ENCODE measurements around the gene GSAP. TPM values are rescaled to one million over a fixed set of nuclear protein-coding genes. Genes with fewer than 3 reads are reported as not detected.

Gene GSAP
- total RNA-seq, 1 experiment from 2014 or later: 2.0 TPM

DNA sequence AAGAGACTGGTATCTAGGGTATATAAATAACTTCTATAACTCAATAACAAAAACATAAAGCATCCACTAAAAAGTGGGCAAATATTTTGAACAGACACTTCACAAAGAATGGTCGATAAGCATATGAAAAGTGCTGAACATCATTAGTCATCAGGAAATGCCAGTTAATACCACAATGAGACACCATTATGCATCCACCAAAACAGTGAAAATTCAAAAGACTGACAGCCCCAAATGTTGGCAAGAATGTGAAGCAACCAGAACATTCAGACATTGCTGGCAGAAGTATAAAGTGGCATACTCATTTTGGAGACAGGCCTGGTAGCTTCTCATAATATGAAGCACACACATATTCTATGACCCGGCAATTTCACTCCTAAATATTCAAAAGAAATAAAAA is 26.5 kb upstream of the GSAP start:
- no peak overlapping the region for H3K4me3 Mint-ChIP-seq
- peaks cover 18% of the 10 kb centered on the region for H3K4me1 Mint-ChIP-seq
- ChIA-PET POLR2A (no interaction called here), CTCF (no interaction called here)
- H3K9me3 Mint-ChIP-seq: no peaks in the 10 kb centered on the region
- TF ChIP-seq OVOL2 (CRISPR knock-in tag; IDR thresholded peaks at IDR 0.05; ENCODE audit: borderline replicate concordance) (no peak), SMAD4 (CRISPR knock-in tag; IDR thresholded peaks at IDR 0.05) (no peak), TEAD1 (CRISPR knock-in tag; IDR thresholded peaks at IDR 0.05) (no peak), ESRRA (CRISPR knock-in tag; IDR thresholded peaks at IDR 0.05; ENCODE audit: borderline replicate concordance) (no peak), FOXJ3 (CRISPR knock-in tag; IDR thresholded peaks at IDR 0.05; ENCODE audit: borderline replicate concordance) (no peak), KAT7 (CRISPR knock-in tag; IDR thresholded peaks at IDR 0.05; ENCODE audit: borderline replicate concordance) (no peak), EMX1 (CRISPR knock-in tag; IDR thresholded peaks at IDR 0.05) (no peak), RELA (CRISPR knock-in tag; IDR thresholded peaks at IDR 0.05; ENCODE audit: borderline replicate concordance) (no peak), NFATC4 (CRISPR knock-in tag; IDR thresholded peaks at IDR 0.05) (no peak), ZNF317 (CRISPR knock-in tag; IDR thresholded peaks at IDR 0.05; ENCODE audit: borderline replicate concordance, low read depth) (no peak), NR3C1 (CRISPR knock-in tag; conservative IDR thresholded peaks at IDR 0.05; ENCODE audit: low read depth) (no peak)
- TF ChIP-seq, protein P1, sequence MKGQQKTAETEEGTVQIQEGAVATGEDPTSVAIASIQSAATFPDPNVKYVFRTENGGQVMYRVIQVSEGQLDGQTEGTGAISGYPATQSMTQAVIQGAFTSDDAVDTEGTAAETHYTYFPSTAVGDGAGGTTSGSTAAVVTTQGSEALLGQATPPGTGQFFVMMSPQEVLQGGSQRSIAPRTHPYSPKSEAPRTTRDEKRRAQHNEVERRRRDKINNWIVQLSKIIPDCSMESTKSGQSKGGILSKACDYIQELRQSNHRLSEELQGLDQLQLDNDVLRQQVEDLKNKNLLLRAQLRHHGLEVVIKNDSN (CRISPR knock-in tag; IDR thresholded peaks at IDR 0.05): no peak
- TF ChIP-seq, protein P2, sequence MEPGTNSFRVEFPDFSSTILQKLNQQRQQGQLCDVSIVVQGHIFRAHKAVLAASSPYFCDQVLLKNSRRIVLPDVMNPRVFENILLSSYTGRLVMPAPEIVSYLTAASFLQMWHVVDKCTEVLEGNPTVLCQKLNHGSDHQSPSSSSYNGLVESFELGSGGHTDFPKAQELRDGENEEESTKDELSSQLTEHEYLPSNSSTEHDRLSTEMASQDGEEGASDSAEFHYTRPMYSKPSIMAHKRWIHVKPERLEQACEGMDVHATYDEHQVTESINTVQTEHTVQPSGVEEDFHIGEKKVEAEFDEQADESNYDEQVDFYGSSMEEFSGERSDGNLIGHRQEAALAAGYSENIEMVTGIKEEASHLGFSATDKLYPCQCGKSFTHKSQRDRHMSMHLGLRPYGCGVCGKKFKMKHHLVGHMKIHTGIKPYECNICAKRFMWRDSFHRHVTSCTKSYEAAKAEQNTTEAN (CRISPR knock-in tag; IDR thresholded peaks at IDR 0.05): no peak
- no peak overlapping the region for H3K27ac Mint-ChIP-seq
- no peaks in the 10 kb centered on the region for H3K27me3 Mint-ChIP-seq (ENCODE audit: low read depth)
- ATAC-seq (no peak), DNase-seq (ENCODE audit: low spot score) (no peak)
- H3K36me3 Mint-ChIP-seq: no peaks in the 10 kb centered on the region

DNA sequence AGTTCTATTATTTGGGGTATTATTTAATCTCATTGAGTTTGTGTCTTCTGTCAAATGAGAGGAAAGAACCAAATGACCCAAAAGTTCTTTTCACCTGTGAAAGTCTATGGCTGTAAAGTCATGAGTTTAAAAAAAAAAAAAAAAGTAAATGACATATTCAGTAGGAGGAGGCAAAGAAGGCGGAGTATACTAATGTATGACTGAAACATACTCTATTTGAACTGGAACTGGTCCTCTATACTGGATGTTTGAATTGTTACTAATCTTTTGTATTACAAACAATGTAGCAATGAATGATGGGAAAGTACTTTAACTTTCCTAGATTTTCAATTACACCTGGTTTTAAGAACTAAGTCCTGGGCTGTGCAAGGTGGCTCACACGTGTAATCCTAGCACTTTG is 24.9 kb upstream of the GSAP start:
- ChIA-PET CTCF (no interaction called here), POLR2A (no interaction called here)
- no peak for DNase-seq (ENCODE audit: low spot score)
- no peaks in the 10 kb centered on the region for H3K36me3 Mint-ChIP-seq
- no peak overlapping the region for H3K4me3 Mint-ChIP-seq
- 0 out of 2 replicates have a peak, but pooled peaks cover 6% of the 10 kb centered on the region for H3K4me1 Mint-ChIP-seq
- H3K9me3 Mint-ChIP-seq: no peaks in the 10 kb centered on the region
- ATAC-seq: no peak
- no peaks in the 10 kb centered on the region for H3K27me3 Mint-ChIP-seq (ENCODE audit: low read depth)
- H3K27ac Mint-ChIP-seq: no peak overlapping the region
- TF ChIP-seq ZNF671 (CRISPR knock-in tag; IDR thresholded peaks at IDR 0.05) (no peak), ZNF416 (CRISPR knock-in tag; IDR thresholded peaks at IDR 0.05) (no peak), ESRRA (CRISPR knock-in tag; IDR thresholded peaks at IDR 0.05; ENCODE audit: borderline replicate concordance) (no peak), HMGA2 (CRISPR knock-in tag; IDR thresholded peaks at IDR 0.05) (no peak), MYBL2 (CRISPR knock-in tag; IDR thresholded peaks at IDR 0.05) (no peak)
- TF ChIP-seq, protein P1 (CRISPR knock-in tag; IDR thresholded peaks at IDR 0.05): no peak
- TF ChIP-seq, protein P3, sequence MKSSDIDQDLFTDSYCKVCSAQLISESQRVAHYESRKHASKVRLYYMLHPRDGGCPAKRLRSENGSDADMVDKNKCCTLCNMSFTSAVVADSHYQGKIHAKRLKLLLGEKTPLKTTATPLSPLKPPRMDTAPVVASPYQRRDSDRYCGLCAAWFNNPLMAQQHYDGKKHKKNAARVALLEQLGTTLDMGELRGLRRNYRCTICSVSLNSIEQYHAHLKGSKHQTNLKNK (CRISPR knock-in tag; IDR thresholded peaks at IDR 0.05): no peak
- TF ChIP-seq, protein P4, sequence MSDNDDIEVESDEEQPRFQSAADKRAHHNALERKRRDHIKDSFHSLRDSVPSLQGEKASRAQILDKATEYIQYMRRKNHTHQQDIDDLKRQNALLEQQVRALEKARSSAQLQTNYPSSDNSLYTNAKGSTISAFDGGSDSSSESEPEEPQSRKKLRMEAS (CRISPR knock-in tag; IDR thresholded peaks at IDR 0.05): no peak
- TF ChIP-seq, protein P5, sequence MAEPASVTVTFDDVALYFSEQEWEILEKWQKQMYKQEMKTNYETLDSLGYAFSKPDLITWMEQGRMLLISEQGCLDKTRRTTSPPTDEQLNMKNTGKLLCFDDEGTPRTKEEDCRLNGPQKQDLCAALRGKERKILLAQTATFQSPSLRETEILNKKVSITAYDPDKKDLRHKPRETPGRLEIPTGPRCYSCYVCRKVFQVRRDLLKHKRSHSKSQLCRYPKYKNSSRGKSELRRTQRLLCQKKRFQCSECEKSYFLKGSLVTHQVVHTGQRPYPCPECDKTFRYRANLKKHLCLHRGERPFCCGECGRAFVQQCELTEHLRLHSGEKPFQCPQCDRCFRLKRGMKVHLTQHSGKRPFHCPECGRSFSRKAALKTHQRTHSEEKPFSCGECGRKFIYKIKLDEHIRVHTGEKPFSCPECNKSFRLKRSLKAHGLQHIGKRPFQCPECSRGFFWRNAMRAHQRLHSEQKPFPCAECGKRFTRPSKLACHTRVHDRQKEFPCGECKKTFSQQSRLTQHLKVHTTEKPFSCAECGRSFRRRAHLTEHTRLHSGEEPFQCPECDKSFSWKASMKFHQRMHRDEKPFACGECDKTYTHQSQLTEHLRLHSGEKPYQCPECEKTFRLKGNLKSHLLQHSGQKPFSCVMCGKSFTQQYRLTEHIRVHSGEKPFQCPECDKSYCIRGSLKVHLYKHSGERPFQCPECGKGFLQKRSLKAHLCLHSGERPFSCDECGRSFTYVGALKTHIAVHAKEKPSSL (CRISPR knock-in tag; conservative IDR thresholded peaks at IDR 0.05): no peak
- TF ChIP-seq, protein P6, sequence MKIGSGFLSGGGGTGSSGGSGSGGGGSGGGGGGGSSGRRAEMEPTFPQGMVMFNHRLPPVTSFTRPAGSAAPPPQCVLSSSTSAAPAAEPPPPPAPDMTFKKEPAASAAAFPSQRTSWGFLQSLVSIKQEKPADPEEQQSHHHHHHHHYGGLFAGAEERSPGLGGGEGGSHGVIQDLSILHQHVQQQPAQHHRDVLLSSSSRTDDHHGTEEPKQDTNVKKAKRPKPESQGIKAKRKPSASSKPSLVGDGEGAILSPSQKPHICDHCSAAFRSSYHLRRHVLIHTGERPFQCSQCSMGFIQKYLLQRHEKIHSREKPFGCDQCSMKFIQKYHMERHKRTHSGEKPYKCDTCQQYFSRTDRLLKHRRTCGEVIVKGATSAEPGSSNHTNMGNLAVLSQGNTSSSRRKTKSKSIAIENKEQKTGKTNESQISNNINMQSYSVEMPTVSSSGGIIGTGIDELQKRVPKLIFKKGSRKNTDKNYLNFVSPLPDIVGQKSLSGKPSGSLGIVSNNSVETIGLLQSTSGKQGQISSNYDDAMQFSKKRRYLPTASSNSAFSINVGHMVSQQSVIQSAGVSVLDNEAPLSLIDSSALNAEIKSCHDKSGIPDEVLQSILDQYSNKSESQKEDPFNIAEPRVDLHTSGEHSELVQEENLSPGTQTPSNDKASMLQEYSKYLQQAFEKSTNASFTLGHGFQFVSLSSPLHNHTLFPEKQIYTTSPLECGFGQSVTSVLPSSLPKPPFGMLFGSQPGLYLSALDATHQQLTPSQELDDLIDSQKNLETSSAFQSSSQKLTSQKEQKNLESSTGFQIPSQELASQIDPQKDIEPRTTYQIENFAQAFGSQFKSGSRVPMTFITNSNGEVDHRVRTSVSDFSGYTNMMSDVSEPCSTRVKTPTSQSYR (CRISPR knock-in tag; IDR thresholded peaks at IDR 0.05): no peak
- TF ChIP-seq, protein P7, sequence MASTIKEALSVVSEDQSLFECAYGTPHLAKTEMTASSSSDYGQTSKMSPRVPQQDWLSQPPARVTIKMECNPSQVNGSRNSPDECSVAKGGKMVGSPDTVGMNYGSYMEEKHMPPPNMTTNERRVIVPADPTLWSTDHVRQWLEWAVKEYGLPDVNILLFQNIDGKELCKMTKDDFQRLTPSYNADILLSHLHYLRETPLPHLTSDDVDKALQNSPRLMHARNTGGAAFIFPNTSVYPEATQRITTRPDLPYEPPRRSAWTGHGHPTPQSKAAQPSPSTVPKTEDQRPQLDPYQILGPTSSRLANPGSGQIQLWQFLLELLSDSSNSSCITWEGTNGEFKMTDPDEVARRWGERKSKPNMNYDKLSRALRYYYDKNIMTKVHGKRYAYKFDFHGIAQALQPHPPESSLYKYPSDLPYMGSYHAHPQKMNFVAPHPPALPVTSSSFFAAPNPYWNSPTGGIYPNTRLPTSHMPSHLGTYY (CRISPR knock-in tag; IDR thresholded peaks at IDR 0.05): no peak
